ENCODE data around the gene C1orf94. TPM values are rescaled to one million over a fixed set of nuclear protein-coding genes. Genes with fewer than 3 reads are reported as not detected.

C1orf94 gene
- total and polyA plus RNA-seq, 4 donors = not detected

GRCh38 chr1:34212673-34213072 is 36.0 kb downstream of the C1orf94 start:
- H3K4me1 ChIP-seq (ENCODE audit: control insufficient read depth in 1 of 2, insufficient read depth in 2 of 2, low read length in 2 of 2) = no peaks in the 10 kb centered on the region
- no peaks in the 10 kb centered on the region for H3K9me3 ChIP-seq (ENCODE audit: control insufficient read depth, low read length)
- H3K27me3 ChIP-seq (ENCODE audit: control insufficient read depth in 1 of 2, insufficient read depth in 2 of 2, low read length in 1 of 2) = no peaks in the 10 kb centered on the region
- no peak overlapping the region for H3K27ac ChIP-seq (ENCODE audit: low read depth in 1 of 2, low read length in 2 of 2)
- no peak for DNase-seq
- H3K4me3 ChIP-seq (ENCODE audit: low read length in 2 of 2) = no peak overlapping the region
- WGBS, 2 donors = 86 to 94% methylated on average over 4 of the region's 4 CpGs
- intact Hi-C loops (cut with DNase I) = no loop called here
- H3K36me3 ChIP-seq (ENCODE audit: control insufficient read depth in 1 of 2, insufficient read depth in 2 of 2, low read length in 1 of 2) = no peaks in the 10 kb centered on the region
- ATAC-seq (ENCODE audit: low FRiP score) = no peak

GRCh38 chr1:34213956-34214355 is 37.2 kb downstream of the C1orf94 start:
- Histone ChIP-seq H3K9me3 (ENCODE audit: control insufficient read depth, low read length) (no peaks in the 10 kb centered on the region), H3K36me3 (ENCODE audit: control insufficient read depth in 1 of 2, insufficient read depth in 2 of 2, low read length in 1 of 2) (no peaks in the 10 kb centered on the region), H3K4me3 (ENCODE audit: low read length in 2 of 2) (no peak overlapping the region), H3K27me3 (ENCODE audit: control insufficient read depth in 1 of 2, insufficient read depth in 2 of 2, low read length in 1 of 2) (no peaks in the 10 kb centered on the region), H3K27ac (ENCODE audit: low read depth in 1 of 2, low read length in 2 of 2) (no peak overlapping the region), H3K4me1 (ENCODE audit: control insufficient read depth in 1 of 2, insufficient read depth in 2 of 2, low read length in 2 of 2) (no peaks in the 10 kb centered on the region)
- intact Hi-C loops (cut with DNase I) = no loop called here
- ATAC-seq (ENCODE audit: low FRiP score) = no peak
- DNase-seq = no peak
- 37 to 38% methylated on average over 3 of the region's 3 CpGs for WGBS, 2 donors

GRCh38 chr1:34231441-34231840 is 54.7 kb downstream of the C1orf94 start:
- DNase-seq = no peak
- 85 to 89% methylated on average over 1 of the region's 1 CpG for WGBS, 2 donors
- Histone ChIP-seq H3K4me1 (ENCODE audit: control insufficient read depth in 1 of 2, insufficient read depth in 2 of 2, low read length in 2 of 2) (no peaks in the 10 kb centered on the region), H3K36me3 (ENCODE audit: control insufficient read depth in 1 of 2, insufficient read depth in 2 of 2, low read length in 1 of 2) (no peaks in the 10 kb centered on the region), H3K9me3 (ENCODE audit: control insufficient read depth, low read length) (no peaks in the 10 kb centered on the region), H3K27me3 (ENCODE audit: control insufficient read depth in 1 of 2, insufficient read depth in 2 of 2, low read length in 1 of 2) (peaks cover 0 to 2% of the 10 kb centered on the region in 2 donors), H3K27ac (ENCODE audit: low read depth in 1 of 2, low read length in 2 of 2) (no peak overlapping the region), H3K4me3 (ENCODE audit: low read length in 2 of 2) (no peak overlapping the region)
- intact Hi-C loops (cut with DNase I) = no loop called here
- no peak for ATAC-seq (ENCODE audit: low FRiP score)

- no peak overlapping the region for H3K27ac ChIP-seq (ENCODE audit: low read depth in 1 of 2, low read length in 2 of 2)
- 86 to 91% methylated on average over 2 of the region's 2 CpGs for WGBS, 2 donors
- DNase-seq (no peak), ATAC-seq (ENCODE audit: low FRiP score) (no peak)
- intact Hi-C loops (cut with DNase I) = no loop called here
- no peak overlapping the region for H3K4me3 ChIP-seq (ENCODE audit: low read length in 2 of 2)
- peaks cover 1% of the 10 kb centered on the region for H3K9me3 ChIP-seq (ENCODE audit: control insufficient read depth, low read length)
- H3K27me3 ChIP-seq (ENCODE audit: control insufficient read depth in 1 of 2, insufficient read depth in 2 of 2, low read length in 1 of 2) = peaks cover 0 to 2% of the 10 kb centered on the region in 2 donors
- no peaks in the 10 kb centered on the region for H3K36me3 ChIP-seq (ENCODE audit: control insufficient read depth in 1 of 2, insufficient read depth in 2 of 2, low read length in 1 of 2)
- no peaks in the 10 kb centered on the region for H3K4me1 ChIP-seq (ENCODE audit: control insufficient read depth in 1 of 2, insufficient read depth in 2 of 2, low read length in 2 of 2)
Observed at GRCh38 chr1:34235594-34235993, 58.9 kb downstream of the C1orf94 start.

- Histone ChIP-seq H3K4me3 (ENCODE audit: low read length in 2 of 2) (no peak overlapping the region), H3K27me3 (ENCODE audit: control insufficient read depth in 1 of 2, insufficient read depth in 2 of 2, low read length in 1 of 2) (peaks cover 0 to 2% of the 10 kb centered on the region in 2 donors), H3K9me3 (ENCODE audit: control insufficient read depth, low read length) (peaks cover 1% of the 10 kb centered on the region), H3K4me1 (ENCODE audit: control insufficient read depth in 1 of 2, insufficient read depth in 2 of 2, low read length in 2 of 2) (no peaks in the 10 kb centered on the region), H3K27ac (ENCODE audit: low read depth in 1 of 2, low read length in 2 of 2) (no peak overlapping the region), H3K36me3 (ENCODE audit: control insufficient read depth in 1 of 2, insufficient read depth in 2 of 2, low read length in 1 of 2) (no peaks in the 10 kb centered on the region)
- intact Hi-C loops (cut with DNase I) = no loop called here
- ATAC-seq (ENCODE audit: low FRiP score) (no peak), DNase-seq (no peak)
- 61 to 69% methylated on average over 6 of the region's 6 CpGs for WGBS, 2 donors
Observed at GRCh38 chr1:34236089-34236488, 59.4 kb downstream of the C1orf94 start.

GRCh38 chr1:34237151-34237815 is 60.6 kb downstream of the C1orf94 start:
- WGBS, 2 donors = 38 to 43% methylated on average over 8 of the region's 8 CpGs
- H3K27ac ChIP-seq (ENCODE audit: low read depth in 1 of 2, low read length in 2 of 2) = no peak overlapping the region
- peaks cover 0 to 2% of the 10 kb centered on the region in 2 donors for H3K27me3 ChIP-seq (ENCODE audit: control insufficient read depth in 1 of 2, insufficient read depth in 2 of 2, low read length in 1 of 2)
- intact Hi-C loops (cut with DNase I) = no loop called here
- H3K36me3 ChIP-seq (ENCODE audit: control insufficient read depth in 1 of 2, insufficient read depth in 2 of 2, low read length in 1 of 2) = no peaks in the 10 kb centered on the region
- ATAC-seq (ENCODE audit: low FRiP score) = no peak
- no peak for DNase-seq
- no peaks in the 10 kb centered on the region for H3K4me1 ChIP-seq (ENCODE audit: control insufficient read depth in 1 of 2, insufficient read depth in 2 of 2, low read length in 2 of 2)
- H3K9me3 ChIP-seq (ENCODE audit: control insufficient read depth, low read length) = peaks cover 3% of the 10 kb centered on the region
- no peak overlapping the region for H3K4me3 ChIP-seq (ENCODE audit: low read length in 2 of 2)

- H3K27me3 ChIP-seq (ENCODE audit: control insufficient read depth in 1 of 2, insufficient read depth in 2 of 2, low read length in 1 of 2) = peaks cover 0 to 2% of the 10 kb centered on the region in 2 donors
Observed at GRCh38 chr1:34245967-34246366, 69.3 kb downstream of the C1orf94 start.

GRCh38 chr1:34250342-34250741 is 73.6 kb downstream of the C1orf94 start:
- Histone ChIP-seq H3K36me3 (ENCODE audit: control insufficient read depth in 1 of 2, insufficient read depth in 2 of 2, low read length in 1 of 2) (no peaks in the 10 kb centered on the region), H3K9me3 (ENCODE audit: control insufficient read depth, low read length) (no peaks in the 10 kb centered on the region), H3K4me3 (ENCODE audit: low read length in 2 of 2) (no peak overlapping the region), H3K27me3 (ENCODE audit: control insufficient read depth in 1 of 2, insufficient read depth in 2 of 2, low read length in 1 of 2) (no peaks in the 10 kb centered on the region), H3K27ac (ENCODE audit: low read depth in 1 of 2, low read length in 2 of 2) (no peak overlapping the region), H3K4me1 (ENCODE audit: control insufficient read depth in 1 of 2, insufficient read depth in 2 of 2, low read length in 2 of 2) (no peaks in the 10 kb centered on the region)
- DNase-seq (no peak), ATAC-seq (ENCODE audit: low FRiP score) (no peak)
- intact Hi-C loops (cut with DNase I) = no loop called here
- 50 to 66% methylated on average over 3 of the region's 3 CpGs for WGBS, 2 donors

More at GRCh38 chr1:34245967-34246366, 69.3 kb downstream of the C1orf94 start:
- Histone ChIP-seq H3K4me1 (ENCODE audit: control insufficient read depth in 1 of 2, insufficient read depth in 2 of 2, low read length in 2 of 2) (no peaks in the 10 kb centered on the region), H3K4me3 (ENCODE audit: low read length in 2 of 2) (no peak overlapping the region), H3K36me3 (ENCODE audit: control insufficient read depth in 1 of 2, insufficient read depth in 2 of 2, low read length in 1 of 2) (no peaks in the 10 kb centered on the region), H3K27ac (ENCODE audit: low read depth in 1 of 2, low read length in 2 of 2) (no peak overlapping the region), H3K9me3 (ENCODE audit: control insufficient read depth, low read length) (peaks cover 2% of the 10 kb centered on the region)
- no peak for DNase-seq
- no peak for ATAC-seq (ENCODE audit: low FRiP score)
- WGBS, 2 donors = 55 to 68% methylated on average over 4 of the region's 4 CpGs
- intact Hi-C loops (cut with DNase I) = no loop called here

- WGBS, 2 donors = 86% methylated on average over 16 of the region's 16 CpGs
- no peak overlapping the region for H3K4me3 ChIP-seq (ENCODE audit: low read length in 2 of 2)
- intact Hi-C loops (cut with DNase I) = no loop called here
- peaks cover 1% of the 10 kb centered on the region for H3K9me3 ChIP-seq (ENCODE audit: control insufficient read depth, low read length)
- H3K27me3 ChIP-seq (ENCODE audit: control insufficient read depth in 1 of 2, insufficient read depth in 2 of 2, low read length in 1 of 2) = no peaks in the 10 kb centered on the region
- ATAC-seq (ENCODE audit: low FRiP score) (no peak), DNase-seq (no peak)
- no peaks in the 10 kb centered on the region for H3K4me1 ChIP-seq (ENCODE audit: control insufficient read depth in 1 of 2, insufficient read depth in 2 of 2, low read length in 2 of 2)
- H3K36me3 ChIP-seq (ENCODE audit: control insufficient read depth in 1 of 2, insufficient read depth in 2 of 2, low read length in 1 of 2) = no peaks in the 10 kb centered on the region
- H3K27ac ChIP-seq (ENCODE audit: low read depth in 1 of 2, low read length in 2 of 2) = no peak overlapping the region
Observed at GRCh38 chr1:34262023-34262853, 85.5 kb downstream of the C1orf94 start.
